GM12878 (cell line): ENCODE measurements around the gene BTBD9. TPM values are rescaled to one million over a fixed set of nuclear protein-coding genes. Genes with fewer than 3 reads are reported as not detected.

ENCODE experiments used
- ATAC-seq: fragments of 200-7000 bp; cut with Tn5 transposase; 3 replicates; pipeline ENCODE4 v1.9.1; 2020; ENCODE audit warnings: mild to moderate bottlenecking, moderate library complexity
- BruUV-seq: library from RNA; stranded (reverse); fragments of 400-500 nt; replicated peaks from 2 replicates; lab custom pipeline; 2021; lab: Mats Ljungman, UMichigan
- CTCF ChIA-PET: fragments of 300-600 bp; sonication (Branson Sonifier 250); formaldehyde crosslinking; extraction: SDS; loops from one replicate; lab custom pipeline; 2021; ENCODE audit warnings: inconsistent platforms; lab: Yijun Ruan, JAX
- POLR2A ChIA-PET: fragments of 350-600 bp; formaldehyde crosslinking; extraction: SDS; loops from one replicate; lab custom pipeline; 2021; ENCODE audit warnings: inconsistent platforms; lab: Charles Lee
- RAD21 ChIA-PET: fragments of 300-600 bp; sonication (Branson Sonifier 250); formaldehyde crosslinking; loops from one replicate; lab custom pipeline; 2023; ENCODE audit warnings: antibody characterized with exemption; ENCODE audit not compliant: unreplicated experiment; lab: Charles Lee
- SMC1A ChIA-PET: fragments of 300-600 bp; sonication (Branson Sonifier 250); formaldehyde crosslinking; loops from one replicate; lab custom pipeline; 2023; ENCODE audit not compliant: unreplicated experiment, uncharacterized antibody; lab: Charles Lee
- DNase-seq: peaks from one replicate; pipeline ENCODE4 v3.0.0-alpha.2; 2011; ENCODE audit warnings: low read depth, low spot score
- FAIRE-seq: peaks from 3 replicates; lab custom pipeline; 2011; peaks lifted over from hg19 to GRCh38; lab: Jason Lieb, UNC
- H2AFZ ChIP-seq: 2 replicates; pipeline ENCODE4 v1.6.0; 2011; ENCODE audit warnings: low read depth, low read length, control low read depth; ENCODE audit not compliant: control insufficient read depth
- H3K27ac ChIP-seq: 2 replicates; pipeline ENCODE4 v1.5.1; 2011; ENCODE audit warnings: control low read depth; ENCODE audit not compliant: control insufficient read depth, insufficient read depth
- H3K27me3 ChIP-seq, 2 experiments: replicated peaks in 1 of 2; 2 replicates each; pipeline versions ENCODE4 v1.6.0 to v1.6.1; 2011; ENCODE audit warnings: low read length in 1 of 2; ENCODE audit not compliant: control insufficient read depth in 2 of 2, insufficient read depth in 2 of 2
- H3K36me3 ChIP-seq, 2 experiments: 2 replicates each; pipeline ENCODE4 v1.5.1; 2011; ENCODE audit warnings: low read length in 1 of 2; ENCODE audit not compliant: control insufficient read depth in 2 of 2, insufficient read depth in 2 of 2
- H3K4me1 ChIP-seq: 2 replicates; pipeline ENCODE4 v1.6.1; 2011; ENCODE audit warnings: mild to moderate bottlenecking, low read length, moderate library complexity, mixed read lengths; ENCODE audit not compliant: control insufficient read depth, insufficient read depth
- H3K4me2 ChIP-seq: 2 replicates; pipeline ENCODE4 v1.6.0; 2011; ENCODE audit warnings: control low read depth; ENCODE audit not compliant: control insufficient read depth, insufficient read depth
- H3K4me3 ChIP-seq: fragments of 200-600 bp; sonication (generic); 2 replicates; pipeline ENCODE4 v1.5.1; 2016
- H3K79me2 ChIP-seq: 2 replicates; pipeline ENCODE4 v1.6.0; 2011; ENCODE audit warnings: low read length; ENCODE audit not compliant: control insufficient read depth, insufficient read depth
- H3K9ac ChIP-seq: 2 replicates; pipeline ENCODE4 v1.8.0; 2011; ENCODE audit warnings: low read length, control low read depth, mixed read lengths; ENCODE audit not compliant: control insufficient read depth, insufficient read depth
- H3K9me3 ChIP-seq: replicated peaks from 3 replicates; pipeline ENCODE4 v1.5.1; 2011; ENCODE audit warnings: mild to moderate bottlenecking, low read length; ENCODE audit not compliant: control insufficient read depth, insufficient read depth
- H4K20me1 ChIP-seq: 2 replicates; pipeline ENCODE4 v1.6.0; 2011; ENCODE audit not compliant: control insufficient read depth, insufficient read depth
- ATF2 ChIP-seq: IDR thresholded peaks from 2 replicates; pipeline ENCODE4 v1.6.1; 2012; ENCODE audit warnings: low read length, inconsistent platforms
- BCL3 ChIP-seq: IDR thresholded peaks from 2 replicates; pipeline ENCODE4 v1.6.1; 2011; ENCODE audit warnings: borderline replicate concordance, low read depth, mild to moderate bottlenecking, moderate library complexity, low read length; ENCODE audit not compliant: insufficient read depth, poor library complexity, severe bottlenecking
- CBFB ChIP-seq: IDR thresholded peaks from 2 replicates; pipeline ENCODE4 v1.6.1; 2016; ENCODE audit warnings: antibody characterized with exemption, low read depth
- E4F1 ChIP-seq: fragments of 450-650 bp; IDR thresholded peaks from 2 replicates; pipeline ENCODE4 v1.6.1; 2018; ENCODE audit warnings: borderline replicate concordance, mild to moderate bottlenecking; ENCODE audit not compliant: partially characterized antibody
- EZH2 ChIP-seq: IDR thresholded peaks from 2 replicates; pipeline ENCODE4 v1.6.1; 2012; ENCODE audit warnings: low read depth, mild to moderate bottlenecking, control low read depth, inconsistent platforms, low read length, borderline replicate concordance; ENCODE audit not compliant: control insufficient read depth
- KAT2A ChIP-seq: conservative IDR thresholded peaks from 2 replicates; pipeline ENCODE4 v1.6.1; 2011; ENCODE audit warnings: low read depth, low read length; ENCODE audit not compliant: control insufficient read depth
- LARP7 ChIP-seq: fragments of 450-650 bp; IDR thresholded peaks from 2 replicates; pipeline ENCODE4 v1.6.1; 2017; ENCODE audit warnings: mild to moderate bottlenecking
- MYB ChIP-seq: fragments of 150-350 bp; IDR thresholded peaks from 2 replicates; pipeline ENCODE4 v1.6.1; 2014; ENCODE audit warnings: mild to moderate bottlenecking, low read depth, low read length, borderline replicate concordance
- PKNOX1 ChIP-seq: fragments of 450-650 bp; IDR thresholded peaks from 2 replicates; pipeline ENCODE4 v1.6.1; 2016; ENCODE audit warnings: mild to moderate bottlenecking
- RAD21 ChIP-seq: IDR thresholded peaks from 2 replicates; pipeline ENCODE4 v1.6.1; 2011; ENCODE audit warnings: mild to moderate bottlenecking, low read depth, low read length, moderate library complexity; ENCODE audit not compliant: insufficient read depth
- SUPT20H ChIP-seq: IDR thresholded peaks from 2 replicates; pipeline ENCODE4 v1.6.1; 2011; ENCODE audit warnings: low read depth, mild to moderate bottlenecking, low read length, moderate library complexity, borderline replicate concordance; ENCODE audit not compliant: control insufficient read depth
- TBL1XR1 ChIP-seq: IDR thresholded peaks from 2 replicates; pipeline ENCODE4 v1.6.1; 2012; ENCODE audit warnings: low read depth, low read length, improper control_type of control experiment
- TCF12 ChIP-seq: IDR thresholded peaks from 2 replicates; pipeline ENCODE4 v1.6.1; 2011; ENCODE audit warnings: low read depth, mild to moderate bottlenecking, low read length
- WGBS: methylation state at CpG from one replicate; pipeline ENCODE4 v1.1.6; 2016; ENCODE audit warnings: low lambda C conversion rate; ENCODE audit not compliant: insufficient replicate concordance, insufficient coverage; ENCODE audit errors: missing lambda C conversion rate; 5-methylcytosine and 5-hydroxymethylcytosine counted together
- in situ Hi-C: fragments of 300-500 bp; cut with MboI; formaldehyde crosslinking; loops from 9 replicates; pipeline ENCODE4 v1.14.3; 2018; ENCODE audit warnings: mixed read lengths
- intact Hi-C: fragments of 100-400 bp; cut with micrococcal nuclease; formaldehyde crosslinking; loops from one replicate; pipeline ENCODE4 v1.14.2; 2022; ENCODE audit not compliant: unreplicated experiment
- polyA plus RNA-seq, 11 experiments: library from polyadenylated mRNA; depleted of rRNA in 4 of 11; unstranded in 6 of 11; stranded (reverse) in 5 of 11; fragments of >200 nt; fragmentation: Nextera tagmentation in 4 of 11; fragmentation: Illumina TruSeq in 1 of 11; extraction: Ambion mirVana in 4 of 11; extraction: Trizol in 1 of 11; gene quantifications; 1 replicate in 1 of 11; 2 replicates in 10 of 11; pipeline versions ENCODE4 v1.2.1 to v1.2.3, GENCODE V29; 2011 to 2016; ENCODE audit warnings: inconsistent platforms in 2 of 11, missing spikeins in 2 of 11, low read depth in 1 of 11
- total RNA-seq, 4 experiments: library from RNA; depleted of rRNA in 3 of 4; stranded (reverse); fragments of >200 nt in 3 of 4; fragmentation: Illumina TruSeq in 1 of 4; extraction: Trizol in 1 of 4; gene quantifications; 2 replicates each; pipeline versions ENCODE4 v1.2.1 to v1.2.3, GENCODE V29; 2013 to 2021

BTBD9 gene
- total and polyA plus RNA-seq, 10 of the 15 experiments (the other 5 are each of a cell fraction or from before 2014, with no cell fraction given) = 0.22 to 8.6 (median 4.6) TPM

GRCh38 chr6:38375937-38376336, 263.8 kb downstream of the BTBD9 start:
- no peak overlapping the region for H3K4me3 ChIP-seq
- H3K9me3 ChIP-seq = no peaks in the 10 kb centered on the region
- no peaks in the 10 kb centered on the region for H3K4me1 ChIP-seq
- DNase-seq (no peak), FAIRE-seq (no peak), ATAC-seq (no peak)
- H3K27ac ChIP-seq = no peak overlapping the region
- SMC1A ChIA-PET = interaction anchor here (0.6 kb wide), 1 partner anchor 1064 kb away, joined by 3 read pairs; no protein-coding TSS in a partner anchor
- no peak overlapping the region for H3K9ac ChIP-seq
- CTCF ChIA-PET = interaction anchor here (0.8 to 1.4 kb wide), 2 partner anchors 8 to 14 kb away, joined by 3 to 4 read pairs; no protein-coding TSS in a partner anchor
- intact Hi-C loops = no loop called here
- no peak overlapping the region for H2AFZ ChIP-seq
- 67% methylated on average over 2 of the region's 2 CpGs for WGBS
- in situ Hi-C loops = no loop called here
- no peaks in the 10 kb centered on the region for H3K27me3 ChIP-seq
- H3K79me2 ChIP-seq = no peaks in the 10 kb centered on the region
- RAD21 ChIA-PET = no interaction called here
- TF ChIP-seq KAT2A (no peak), SUPT20H (no peak), TCF12 (no peak), CBFB (no peak), MYB (no peak), LARP7 (no peak), TBL1XR1 (no peak), BCL3 (no peak), RAD21 (no peak), EZH2 (no peak), E4F1 (no peak), ATF2 (no peak), PKNOX1 (no peak)
- no TSS peak for BruUV-seq
- H4K20me1 ChIP-seq = no peaks in the 10 kb centered on the region
- POLR2A ChIA-PET = no interaction called here
- no peaks in the 10 kb centered on the region for H3K36me3 ChIP-seq
- H3K4me2 ChIP-seq = no peak overlapping the region
